Mammary epithelial cell (primary cell): ENCODE measurements around the gene PIK3CG.

Experiments
- EZH2 ChIP-seq: IDR thresholded peaks from 2 replicates; pipeline ENCODE4 v1.6.1; 2012; ENCODE audit warnings: low read length, inconsistent platforms, borderline replicate concordance
- TF ChIP-seq, protein P1 (sequence below), 2 donors: IDR thresholded peaks in 1 of 2; conservative IDR thresholded peaks in 1 of 2; 2 replicates each; pipeline ENCODE4 v1.5.1; 2011 to 2012; ENCODE audit warnings: inconsistent platforms in 2 of 2, low read length in 2 of 2, mild to moderate bottlenecking in 2 of 2, control low read depth in 1 of 2, low read depth in 1 of 2; ENCODE audit not compliant: insufficient read depth in 1 of 2; ENCODE audit errors: extremely low read depth in 1 of 2

DNA sequence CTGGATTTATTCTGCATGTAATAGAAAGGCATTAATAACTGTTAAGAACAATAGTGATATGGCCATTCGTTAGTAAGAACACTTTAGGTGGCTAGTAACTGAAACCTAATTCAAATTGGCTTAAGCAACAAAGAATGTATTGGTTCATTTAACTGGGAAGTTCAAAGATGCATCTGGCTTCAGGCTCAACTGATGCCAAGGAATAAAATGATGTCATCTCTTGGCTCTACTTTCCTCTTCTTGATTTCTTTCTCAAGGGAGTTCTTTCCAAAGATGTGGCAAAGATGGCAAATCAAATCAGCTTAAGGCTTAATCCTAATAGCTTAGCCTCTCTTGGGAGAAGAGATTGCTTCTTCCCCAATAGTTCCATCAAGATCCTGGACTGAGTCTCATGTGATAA, 51.6 kb downstream of the PIK3CG start:
- TF ChIP-seq, protein P1, sequence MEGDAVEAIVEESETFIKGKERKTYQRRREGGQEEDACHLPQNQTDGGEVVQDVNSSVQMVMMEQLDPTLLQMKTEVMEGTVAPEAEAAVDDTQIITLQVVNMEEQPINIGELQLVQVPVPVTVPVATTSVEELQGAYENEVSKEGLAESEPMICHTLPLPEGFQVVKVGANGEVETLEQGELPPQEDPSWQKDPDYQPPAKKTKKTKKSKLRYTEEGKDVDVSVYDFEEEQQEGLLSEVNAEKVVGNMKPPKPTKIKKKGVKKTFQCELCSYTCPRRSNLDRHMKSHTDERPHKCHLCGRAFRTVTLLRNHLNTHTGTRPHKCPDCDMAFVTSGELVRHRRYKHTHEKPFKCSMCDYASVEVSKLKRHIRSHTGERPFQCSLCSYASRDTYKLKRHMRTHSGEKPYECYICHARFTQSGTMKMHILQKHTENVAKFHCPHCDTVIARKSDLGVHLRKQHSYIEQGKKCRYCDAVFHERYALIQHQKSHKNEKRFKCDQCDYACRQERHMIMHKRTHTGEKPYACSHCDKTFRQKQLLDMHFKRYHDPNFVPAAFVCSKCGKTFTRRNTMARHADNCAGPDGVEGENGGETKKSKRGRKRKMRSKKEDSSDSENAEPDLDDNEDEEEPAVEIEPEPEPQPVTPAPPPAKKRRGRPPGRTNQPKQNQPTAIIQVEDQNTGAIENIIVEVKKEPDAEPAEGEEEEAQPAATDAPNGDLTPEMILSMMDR (conservative IDR thresholded peaks at IDR 0.05 in 1 of 2, IDR thresholded peaks at IDR 0.05 in 1 of 2; ENCODE audit: extremely low read depth in 1 of 2, insufficient read depth in 1 of 2, low read depth in 1 of 2, low read length in 2 of 2): no peak
- no peak for TF ChIP-seq EZH2
